Type B pancreatic cell (in vitro differentiated cells): Measurements from ENCODE around the gene EXOC3L4. TPM values are rescaled to one million over a fixed set of nuclear protein-coding genes. Genes with fewer than 3 reads are reported as not detected.

ENCODE experiments used
- DNase-seq: peaks from one replicate; pipeline ENCODE4 v3.0.0; 2021; ENCODE audit warnings: mixed read lengths; ENCODE audit not compliant: unreplicated experiment; ENCODE audit errors: extremely low spot score
- H3K27ac Mint-ChIP-seq: 2 replicates; pipeline ENCODE4 v1.8.0; 2021; ENCODE audit warnings: mild to moderate bottlenecking, mixed read lengths
- H3K27me3 Mint-ChIP-seq: 2 replicates; pipeline ENCODE4 v1.8.0; 2021; ENCODE audit warnings: mixed read lengths
- H3K36me3 Mint-ChIP-seq: 2 replicates; pipeline ENCODE4 v1.8.0; 2021; ENCODE audit warnings: mixed read lengths
- H3K4me1 Mint-ChIP-seq: one replicate; pipeline ENCODE4 v1.8.0; 2021; ENCODE audit warnings: mixed read lengths; ENCODE audit not compliant: unreplicated experiment
- H3K4me3 Mint-ChIP-seq: 2 replicates; pipeline ENCODE4 v1.8.0; 2021; ENCODE audit warnings: mild to moderate bottlenecking, mixed read lengths
- H3K9me3 Mint-ChIP-seq: 2 replicates; pipeline ENCODE4 v1.8.0; 2021; ENCODE audit warnings: mixed read lengths
- total RNA-seq: library from RNA; stranded (reverse); gene quantifications from 2 replicates; pipeline ENCODE4 v1.2.1, GENCODE V29; 2021; ENCODE audit warnings: low replicate concordance
- TF ChIP-seq, protein P1 (sequence below): fragments of 200-600 bp; sonication (generic); conservative IDR thresholded peaks from 2 replicates; pipeline ENCODE4 v1.5.0; 2021; ENCODE audit warnings: antibody characterized with exemption, mild to moderate bottlenecking

Gene EXOC3L4
- total RNA-seq, 1 donor from 2014 or later, result 4.0 TPM

DNA sequence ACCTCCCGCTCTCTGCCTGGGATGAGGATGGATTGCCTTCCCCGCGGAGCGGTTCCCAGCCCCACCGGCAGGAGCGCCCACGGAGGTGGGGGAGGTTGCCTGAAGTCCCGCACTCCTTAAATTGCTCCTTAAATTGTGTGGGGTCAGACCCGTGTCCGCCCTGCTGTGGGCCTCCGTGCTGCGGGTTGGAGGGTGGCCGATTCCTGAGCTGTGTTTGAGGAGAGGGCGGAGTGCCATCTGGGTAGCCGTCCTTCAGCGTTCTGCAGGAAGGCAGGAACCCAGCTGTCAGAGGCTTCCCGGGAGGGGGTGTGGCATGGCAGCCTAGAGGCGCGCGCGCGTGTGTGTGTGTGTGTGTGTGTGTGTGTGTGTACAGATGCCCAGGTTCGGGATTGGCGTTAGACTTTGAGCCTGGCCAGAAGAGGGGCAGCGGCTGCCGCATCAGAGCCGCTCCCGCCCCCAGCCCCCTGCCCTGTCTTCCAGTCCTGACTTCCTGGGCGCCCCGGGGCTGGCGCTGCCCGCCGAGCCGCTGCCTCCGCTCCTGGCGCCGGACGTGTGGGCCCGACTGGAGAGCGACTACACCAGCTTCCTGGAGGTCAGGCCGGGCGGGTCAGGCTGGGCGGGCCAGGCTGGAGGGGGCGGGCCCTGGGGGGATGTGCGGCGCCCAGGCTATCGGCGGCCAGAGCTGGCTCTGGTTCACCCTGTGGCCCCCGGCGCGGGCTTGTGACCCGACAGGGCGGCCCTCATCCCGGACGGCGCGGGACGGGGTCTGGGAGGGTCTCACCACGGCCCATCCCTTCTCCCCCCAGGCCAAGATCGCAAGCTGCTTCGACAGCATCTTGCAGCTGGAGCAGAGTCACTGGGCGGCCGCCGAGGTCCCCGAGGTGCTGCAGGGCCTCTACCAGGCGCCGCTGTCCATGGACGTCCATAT lies 9.2 kb downstream of the EXOC3L4 start:
- Mint-ChIP-seq H3K9me3 (no peaks in the 10 kb centered on the region), H3K4me3 (peak overlapping the region; percentile 28), H3K27ac (no peak overlapping the region), H3K27me3 (peaks cover 9% of the 10 kb centered on the region), H3K4me1 (peaks cover 13% of the 10 kb centered on the region), H3K36me3 (no peaks in the 10 kb centered on the region)
- TF ChIP-seq, protein P1, sequence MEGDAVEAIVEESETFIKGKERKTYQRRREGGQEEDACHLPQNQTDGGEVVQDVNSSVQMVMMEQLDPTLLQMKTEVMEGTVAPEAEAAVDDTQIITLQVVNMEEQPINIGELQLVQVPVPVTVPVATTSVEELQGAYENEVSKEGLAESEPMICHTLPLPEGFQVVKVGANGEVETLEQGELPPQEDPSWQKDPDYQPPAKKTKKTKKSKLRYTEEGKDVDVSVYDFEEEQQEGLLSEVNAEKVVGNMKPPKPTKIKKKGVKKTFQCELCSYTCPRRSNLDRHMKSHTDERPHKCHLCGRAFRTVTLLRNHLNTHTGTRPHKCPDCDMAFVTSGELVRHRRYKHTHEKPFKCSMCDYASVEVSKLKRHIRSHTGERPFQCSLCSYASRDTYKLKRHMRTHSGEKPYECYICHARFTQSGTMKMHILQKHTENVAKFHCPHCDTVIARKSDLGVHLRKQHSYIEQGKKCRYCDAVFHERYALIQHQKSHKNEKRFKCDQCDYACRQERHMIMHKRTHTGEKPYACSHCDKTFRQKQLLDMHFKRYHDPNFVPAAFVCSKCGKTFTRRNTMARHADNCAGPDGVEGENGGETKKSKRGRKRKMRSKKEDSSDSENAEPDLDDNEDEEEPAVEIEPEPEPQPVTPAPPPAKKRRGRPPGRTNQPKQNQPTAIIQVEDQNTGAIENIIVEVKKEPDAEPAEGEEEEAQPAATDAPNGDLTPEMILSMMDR, result peak; percentile 42
- DNase-seq, result no peak

DNA sequence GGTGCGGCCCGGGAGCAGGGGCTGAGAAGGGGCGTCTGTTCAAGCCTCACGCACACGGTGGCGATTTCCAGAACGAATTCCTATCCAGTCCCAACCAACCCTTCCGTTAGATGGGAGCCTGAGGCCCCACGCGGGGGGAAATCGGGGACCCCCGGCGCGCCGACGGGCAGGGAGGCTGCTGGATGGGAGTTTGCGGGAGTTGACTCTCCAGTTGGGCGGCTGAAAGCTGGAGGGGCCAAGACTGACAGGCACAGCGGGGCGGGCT lies 9.8 kb downstream of the EXOC3L4 start:
- Mint-ChIP-seq H3K36me3 (no peaks in the 10 kb centered on the region), H3K27ac (no peak overlapping the region), H3K4me1 (peaks cover 13% of the 10 kb centered on the region), H3K27me3 (peaks cover 9% of the 10 kb centered on the region), H3K4me3 (no peak overlapping the region), H3K9me3 (no peaks in the 10 kb centered on the region)
- no peak for DNase-seq
- TF ChIP-seq, protein P1, result no peak

DNA sequence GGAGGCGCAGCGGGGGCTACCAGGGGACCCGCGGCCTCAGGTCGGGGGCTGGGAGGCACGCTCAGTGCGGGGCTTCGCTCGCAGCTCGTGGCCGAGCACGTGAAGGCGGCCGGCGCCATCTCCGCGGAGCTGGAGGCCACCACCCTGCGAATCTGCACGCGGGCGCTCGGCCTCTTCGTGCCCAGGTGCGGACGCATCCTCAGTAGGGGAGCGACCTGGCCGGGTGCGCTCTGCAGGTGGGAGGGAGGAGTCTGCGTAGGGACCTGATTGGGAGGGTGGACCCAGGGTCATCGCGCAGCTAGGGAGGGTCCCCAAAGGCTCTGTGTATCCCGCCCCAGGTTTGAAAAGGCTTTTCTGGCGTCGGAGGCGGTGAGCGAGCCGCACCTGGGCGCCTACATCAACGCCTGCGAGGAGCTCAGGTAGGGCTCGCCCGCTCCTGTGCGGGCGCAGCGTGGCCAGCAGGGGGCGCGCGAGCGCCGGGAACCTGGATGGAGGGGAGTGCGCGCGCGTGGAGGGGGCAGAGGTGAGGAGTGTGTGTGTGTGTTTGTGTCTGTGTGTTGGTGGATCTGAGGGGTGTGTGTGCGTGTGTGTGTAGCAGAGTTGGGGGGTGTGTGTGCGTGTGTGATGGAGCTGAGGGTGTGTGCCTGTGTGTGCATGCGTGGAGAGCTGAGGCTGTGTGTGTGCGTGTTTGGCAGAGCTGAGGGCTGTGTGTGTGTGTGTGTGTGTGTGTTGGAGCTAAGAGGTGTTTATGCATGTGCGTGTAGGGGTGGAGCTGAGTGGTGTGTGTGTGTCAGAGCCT lies 10.3 kb downstream of the EXOC3L4 start:
- H3K9me3 Mint-ChIP-seq, result no peaks in the 10 kb centered on the region
- H3K27me3 Mint-ChIP-seq, result peaks cover 9% of the 10 kb centered on the region
- H3K4me3 Mint-ChIP-seq, result peak overlapping the region; percentile 69
- DNase-seq, result no peak
- H3K4me1 Mint-ChIP-seq, result peaks cover 13% of the 10 kb centered on the region
- TF ChIP-seq, protein P1, result peak; percentile 98
- H3K27ac Mint-ChIP-seq, result peak overlapping the region; percentile 69
- no peaks in the 10 kb centered on the region for H3K36me3 Mint-ChIP-seq

DNA sequence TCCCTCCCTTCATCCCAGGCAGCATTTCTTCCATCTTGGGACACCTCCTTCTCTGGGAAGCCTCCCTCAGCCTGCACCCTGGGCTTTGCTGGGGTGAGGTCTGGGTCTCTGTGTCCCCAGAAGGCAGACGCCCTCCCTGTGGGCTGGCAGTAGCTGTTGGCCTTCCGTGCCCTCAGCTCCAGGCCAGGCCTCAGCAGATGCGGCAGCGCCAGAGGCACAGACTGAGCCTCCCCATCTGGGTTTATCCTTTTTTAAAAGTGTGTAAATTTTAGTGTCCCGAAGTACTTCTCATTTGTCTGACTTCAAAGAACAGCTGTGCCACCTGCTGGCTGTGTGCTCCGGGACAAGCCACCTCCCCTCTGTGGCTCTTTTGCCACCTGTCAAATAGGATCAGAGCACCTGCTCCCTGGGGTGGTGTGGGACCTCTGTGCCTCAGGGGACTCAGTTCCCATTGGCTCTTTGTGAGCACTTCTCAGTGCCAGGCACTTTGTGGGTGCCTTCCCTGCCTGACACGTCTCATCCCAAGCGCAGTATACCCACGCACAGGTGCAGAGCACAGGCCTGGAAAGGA lies 11.1 kb downstream of the EXOC3L4 start:
- Mint-ChIP-seq H3K9me3 (no peaks in the 10 kb centered on the region), H3K36me3 (no peaks in the 10 kb centered on the region), H3K27ac (no peak overlapping the region), H3K4me3 (no peak overlapping the region), H3K27me3 (peaks cover 9% of the 10 kb centered on the region), H3K4me1 (peaks cover 16% of the 10 kb centered on the region)
- TF ChIP-seq, protein P1, result no peak
- DNase-seq, result no peak

DNA sequence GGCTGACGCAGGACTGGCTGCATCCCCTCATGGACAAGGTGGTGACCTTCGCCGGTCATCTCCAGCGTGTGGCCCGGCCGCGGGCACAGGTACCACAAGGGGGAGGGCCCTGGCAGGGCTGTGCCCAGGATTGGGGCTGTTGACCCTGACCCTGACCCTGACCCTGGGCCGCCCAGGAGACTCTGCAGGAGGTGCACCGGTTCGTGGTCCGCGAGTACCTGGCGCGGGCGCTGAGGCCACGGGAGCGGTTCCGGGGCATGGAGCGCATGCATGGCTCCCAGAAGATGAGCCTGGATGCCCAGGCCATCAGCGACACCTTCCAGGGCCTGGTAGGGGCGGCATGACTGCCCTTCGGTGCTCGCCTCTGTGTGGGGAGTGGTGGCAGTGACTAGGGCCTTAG lies 12.9 kb downstream of the EXOC3L4 start:
- no peaks in the 10 kb centered on the region for H3K36me3 Mint-ChIP-seq
- DNase-seq, result no peak
- no peaks in the 10 kb centered on the region for H3K9me3 Mint-ChIP-seq
- H3K27me3 Mint-ChIP-seq, result peaks cover 9% of the 10 kb centered on the region
- H3K4me3 Mint-ChIP-seq, result no peak overlapping the region
- peaks cover 13% of the 10 kb centered on the region for H3K4me1 Mint-ChIP-seq
- no peak overlapping the region for H3K27ac Mint-ChIP-seq
- TF ChIP-seq, protein P1, result no peak
